AG10803 (cell line): ENCODE measurements around the gene CHRNG.

Experiments used
- DNase-seq: peaks from one replicate; pipeline ENCODE4 v3.0.0; 2010; ENCODE audit warnings: low read depth
- H3K4me3 ChIP-seq: 2 replicates; pipeline ENCODE4 v1.5.1; 2011; ENCODE audit warnings: mild to moderate bottlenecking, low read length, control low read depth
- TF ChIP-seq, protein P1 (sequence below): conservative IDR thresholded peaks from 2 replicates; pipeline ENCODE4 v1.5.1; 2011; ENCODE audit warnings: mild to moderate bottlenecking, low read length, control low read depth, inconsistent platforms

CHRNG gene

DNA sequence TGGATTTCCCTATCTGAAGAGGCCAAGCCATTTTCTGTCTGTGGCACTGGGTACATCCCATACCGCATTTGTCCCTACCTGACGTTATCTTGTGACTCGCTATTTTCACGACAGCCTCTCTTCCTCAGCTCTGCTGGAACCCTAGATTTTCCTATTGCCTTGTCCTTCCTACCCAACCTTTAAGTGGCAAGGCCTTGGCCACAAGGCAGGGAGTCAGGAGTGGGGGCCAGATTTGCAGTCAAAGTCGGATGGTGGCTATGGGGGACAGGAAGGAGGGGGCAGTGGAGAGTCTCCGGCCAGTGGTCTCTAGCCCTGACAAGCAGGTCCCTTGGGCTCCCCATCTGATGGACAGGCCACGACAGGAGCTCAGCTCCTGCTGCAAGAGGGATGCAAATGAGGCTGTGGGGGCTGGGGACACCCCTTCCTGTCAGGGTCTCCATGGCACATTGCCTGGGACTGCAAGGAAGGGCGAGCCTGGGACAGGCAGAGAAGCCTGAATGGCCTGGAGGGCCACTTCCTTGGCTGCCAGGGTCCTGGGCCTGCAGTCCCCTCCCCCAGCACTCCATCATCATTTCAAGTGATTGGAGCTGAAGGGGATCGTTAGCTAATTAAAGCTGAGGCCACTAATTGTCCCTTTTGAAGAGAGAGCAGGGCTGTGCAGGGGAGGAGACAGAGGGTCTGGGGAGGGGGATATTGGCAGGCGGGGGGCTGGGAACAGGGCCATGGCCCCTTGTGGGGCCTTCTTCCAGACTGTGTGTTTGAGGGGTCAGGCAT, 45.6 kb upstream of the CHRNG start:
- no peak overlapping the region for H3K4me3 ChIP-seq
- TF ChIP-seq, protein P1, sequence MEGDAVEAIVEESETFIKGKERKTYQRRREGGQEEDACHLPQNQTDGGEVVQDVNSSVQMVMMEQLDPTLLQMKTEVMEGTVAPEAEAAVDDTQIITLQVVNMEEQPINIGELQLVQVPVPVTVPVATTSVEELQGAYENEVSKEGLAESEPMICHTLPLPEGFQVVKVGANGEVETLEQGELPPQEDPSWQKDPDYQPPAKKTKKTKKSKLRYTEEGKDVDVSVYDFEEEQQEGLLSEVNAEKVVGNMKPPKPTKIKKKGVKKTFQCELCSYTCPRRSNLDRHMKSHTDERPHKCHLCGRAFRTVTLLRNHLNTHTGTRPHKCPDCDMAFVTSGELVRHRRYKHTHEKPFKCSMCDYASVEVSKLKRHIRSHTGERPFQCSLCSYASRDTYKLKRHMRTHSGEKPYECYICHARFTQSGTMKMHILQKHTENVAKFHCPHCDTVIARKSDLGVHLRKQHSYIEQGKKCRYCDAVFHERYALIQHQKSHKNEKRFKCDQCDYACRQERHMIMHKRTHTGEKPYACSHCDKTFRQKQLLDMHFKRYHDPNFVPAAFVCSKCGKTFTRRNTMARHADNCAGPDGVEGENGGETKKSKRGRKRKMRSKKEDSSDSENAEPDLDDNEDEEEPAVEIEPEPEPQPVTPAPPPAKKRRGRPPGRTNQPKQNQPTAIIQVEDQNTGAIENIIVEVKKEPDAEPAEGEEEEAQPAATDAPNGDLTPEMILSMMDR: no peak

DNA sequence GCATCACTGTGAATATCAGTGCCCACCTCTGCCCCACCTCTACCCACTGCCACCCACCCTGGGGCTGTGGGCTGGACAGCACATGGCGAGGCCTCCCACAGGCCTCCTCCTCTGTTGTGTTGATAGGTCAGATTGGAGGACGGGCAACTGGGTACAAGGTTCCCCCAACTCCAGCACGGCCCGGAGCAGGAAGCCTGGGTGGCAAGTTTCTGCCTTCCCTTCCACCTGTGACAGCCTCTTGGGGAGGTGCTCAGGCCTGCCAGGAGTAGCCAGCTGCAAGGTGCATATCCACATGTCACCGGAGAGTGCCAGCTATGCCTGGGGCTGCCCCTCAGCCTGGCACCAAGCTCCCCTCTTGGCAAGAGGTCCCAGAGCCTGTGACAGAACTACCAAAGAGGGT, 45.0 kb upstream of the CHRNG start:
- no peak for DNase-seq
- TF ChIP-seq, protein P1: no peak
- H3K4me3 ChIP-seq: no peak overlapping the region

More for the DNA sequence above, 45.6 kb upstream of the CHRNG start:
- no peak for DNase-seq

DNA sequence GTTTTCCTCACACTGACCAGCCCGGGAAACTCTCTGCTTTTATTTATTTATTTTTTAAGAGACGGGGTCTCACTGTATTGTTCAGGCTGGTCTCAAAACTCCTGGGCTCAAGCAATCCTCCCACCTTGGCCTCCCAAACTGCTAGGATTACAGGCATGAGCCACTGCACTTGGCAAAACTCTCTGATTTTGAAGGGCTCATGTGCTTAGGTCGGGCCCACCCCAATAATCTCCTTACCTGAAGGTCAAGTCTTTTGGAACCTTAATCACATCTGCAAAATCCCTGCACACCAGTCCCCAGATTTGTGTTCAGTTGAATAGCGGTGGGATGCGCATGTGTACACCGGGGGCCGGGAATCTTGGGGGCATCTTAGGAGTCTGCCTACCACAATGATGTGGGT, 44.2 kb upstream of the CHRNG start:
- TF ChIP-seq, protein P1: no peak

DNA sequence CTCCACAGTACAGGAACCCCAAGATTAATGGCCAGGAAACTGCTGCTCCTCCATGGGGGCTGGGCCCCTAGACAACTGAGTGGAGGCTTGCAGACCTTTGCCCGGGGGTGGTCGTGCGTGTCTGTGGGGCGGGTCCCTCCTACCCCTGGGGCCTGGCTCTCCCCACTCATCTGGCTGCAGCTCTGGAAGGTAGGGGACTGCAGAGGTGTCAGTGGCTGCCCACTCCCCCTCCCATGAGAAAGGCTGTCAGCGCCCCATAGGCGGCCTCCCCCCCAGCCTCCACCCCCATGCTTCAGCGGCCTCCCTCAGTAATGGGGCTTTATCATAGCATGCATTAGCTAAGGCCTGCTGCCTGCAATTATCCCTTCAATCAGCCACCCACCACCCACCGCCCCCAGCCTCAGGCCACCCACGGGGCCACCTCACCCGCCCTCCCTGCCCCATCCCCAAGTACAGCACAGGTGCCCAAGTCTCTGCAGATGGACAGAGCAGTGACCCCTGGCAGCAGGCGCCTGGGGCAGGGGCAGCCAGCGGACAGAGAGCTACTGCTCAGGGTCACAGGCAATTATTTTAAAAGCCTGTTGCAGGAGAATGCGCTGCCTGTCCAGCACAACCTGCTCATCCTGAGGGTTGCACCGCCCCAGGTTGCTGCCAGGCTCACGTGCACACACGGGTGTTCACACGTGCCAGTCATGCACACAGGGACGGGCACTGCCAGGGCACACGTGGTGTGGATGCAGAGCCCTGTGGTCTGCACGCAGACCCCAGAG, 42.8 kb upstream of the CHRNG start:
- no peak overlapping the region for H3K4me3 ChIP-seq
- TF ChIP-seq, protein P1: no peak
- DNase-seq: no peak

More for the DNA sequence above, 44.2 kb upstream of the CHRNG start:
- no peak for DNase-seq
- H3K4me3 ChIP-seq: no peak overlapping the region

DNA sequence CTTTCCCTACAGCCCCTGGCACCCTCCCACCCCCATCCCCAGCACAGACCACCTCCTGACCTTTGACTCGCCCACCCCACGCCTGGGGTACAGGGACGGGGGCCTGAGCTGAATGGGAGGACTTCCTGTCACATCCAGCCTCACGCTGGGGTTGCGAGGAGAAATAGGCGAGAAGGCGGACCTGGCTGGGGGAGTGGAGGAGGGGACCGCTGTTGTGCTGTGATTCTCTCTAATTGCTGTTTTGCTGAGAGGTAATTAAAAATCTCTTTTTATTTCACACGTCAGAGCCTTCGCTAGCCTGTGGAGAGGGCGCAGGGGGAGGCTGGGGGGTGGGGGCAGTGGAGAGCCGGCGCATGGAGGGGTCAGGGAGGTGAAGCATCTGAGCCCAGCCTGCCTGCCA, 42.1 kb upstream of the CHRNG start:
- TF ChIP-seq, protein P1: no peak
- no peak for DNase-seq
- no peak overlapping the region for H3K4me3 ChIP-seq

DNA sequence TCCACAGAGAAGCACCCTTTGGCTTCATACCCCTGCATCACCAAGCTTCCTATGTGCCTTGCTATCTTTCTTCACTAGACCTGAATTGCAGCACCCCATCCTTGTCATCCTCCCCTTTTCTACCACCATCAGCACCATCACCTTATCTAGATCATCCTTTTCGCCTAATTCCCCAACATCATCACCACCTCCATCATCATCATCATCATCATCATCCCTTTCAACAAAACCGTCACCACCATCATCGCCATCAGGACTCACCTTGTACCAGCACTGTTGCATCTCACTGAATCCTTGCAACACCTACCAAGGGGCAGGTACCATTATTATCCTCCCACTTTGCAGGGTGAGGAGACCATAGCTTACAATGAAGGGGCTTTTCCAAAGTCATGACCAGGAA, 41.0 kb upstream of the CHRNG start:
- no peak for DNase-seq
- TF ChIP-seq, protein P1: no peak
- H3K4me3 ChIP-seq: no peak overlapping the region

DNA sequence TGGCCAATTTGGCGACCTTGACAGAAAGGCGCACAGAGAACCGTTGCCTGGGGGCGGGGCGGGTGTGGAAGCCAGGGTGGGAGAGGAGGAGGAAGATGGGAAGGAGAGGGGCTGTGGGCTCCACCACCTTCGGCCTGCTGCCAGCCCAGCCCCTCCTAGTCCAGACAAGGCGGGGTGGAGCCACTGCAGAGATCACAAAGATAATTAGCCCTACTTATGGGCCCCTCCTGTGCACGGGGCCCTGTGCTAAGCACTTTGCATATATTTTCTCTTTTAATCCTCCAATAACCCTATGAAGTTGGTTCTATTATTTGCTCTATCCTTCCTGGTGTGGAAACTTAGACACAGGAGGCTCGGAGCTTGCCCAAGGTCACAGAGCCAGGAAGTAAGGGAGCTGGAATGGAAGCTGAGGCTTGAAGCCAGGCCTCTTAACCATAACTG, 38.1 kb upstream of the CHRNG start:
- H3K4me3 ChIP-seq: no peak overlapping the region
- no peak for DNase-seq
- TF ChIP-seq, protein P1: no peak
